GM23338 (cell line): ENCODE results near the gene MAST4. TPM values are rescaled to one million over a fixed set of nuclear protein-coding genes. Genes with fewer than 3 reads are reported as not detected.

Source experiments
- ATAC-seq: fragments of 200-7000 bp; cut with Tn5 transposase; 3 replicates; pipeline ENCODE4 v1.9.1; 2020
- DNase-seq: peaks from one replicate; pipeline ENCODE4 v3.0.0-alpha.2; 2015; ENCODE audit warnings: low spot score
- H2AFZ ChIP-seq: fragments of 200-600 bp; sonication (generic); 2 replicates; pipeline ENCODE4 v1.8.0; 2016; ENCODE audit warnings: antibody characterized with exemption, mild to moderate bottlenecking, moderate library complexity
- H3F3A ChIP-seq: fragments of 200-600 bp; sonication (generic); replicated peaks from 2 replicates; pipeline ENCODE4 v1.8.0; 2017; ENCODE audit warnings: antibody characterized with exemption, mixed run types, low read depth
- H3K27ac ChIP-seq: fragments of 200-600 bp; sonication (generic); 2 replicates; pipeline ENCODE4 v1.6.1; 2016; ENCODE audit warnings: low read depth
- H3K27me3 ChIP-seq: fragments of 200-600 bp; sonication (generic); 2 replicates; pipeline ENCODE4 v1.8.0; 2016; ENCODE audit warnings: mild to moderate bottlenecking, mixed run types, moderate library complexity; ENCODE audit not compliant: insufficient read depth
- H3K36me3 ChIP-seq: fragments of 200-600 bp; sonication (generic); 2 replicates; pipeline ENCODE4 v1.8.0; 2016; ENCODE audit warnings: mild to moderate bottlenecking; ENCODE audit not compliant: insufficient read depth
- H3K4me1 ChIP-seq: fragments of 200-600 bp; sonication (generic); 2 replicates; pipeline ENCODE4 v1.8.0; 2016; ENCODE audit warnings: mild to moderate bottlenecking, moderate library complexity; ENCODE audit not compliant: insufficient read depth
- H3K4me2 ChIP-seq: fragments of 200-600 bp; sonication (generic); 2 replicates; pipeline ENCODE4 v1.7.1; 2017; ENCODE audit warnings: mixed run types
- H3K4me3 ChIP-seq: fragments of 200-600 bp; sonication (generic); 2 replicates; pipeline ENCODE4 v1.6.1; 2016; ENCODE audit warnings: mixed run types
- H3K79me2 ChIP-seq: fragments of 200-600 bp; sonication (generic); replicated peaks from 2 replicates; pipeline ENCODE4 v1.8.0; 2017; ENCODE audit warnings: mild to moderate bottlenecking; ENCODE audit not compliant: insufficient read depth
- H3K9me2 ChIP-seq: fragments of 200-600 bp; sonication (generic); 2 replicates; pipeline ENCODE4 v1.8.0; 2017; ENCODE audit not compliant: insufficient read depth
- H4K20me1 ChIP-seq: fragments of 200-600 bp; sonication (generic); replicated peaks from 2 replicates; pipeline ENCODE4 v1.8.0; 2017; ENCODE audit warnings: mild to moderate bottlenecking; ENCODE audit not compliant: insufficient read depth
- H3K27ac Mint-ChIP-seq: 2 replicates; pipeline ENCODE4 v1.8.0; 2020; ENCODE audit warnings: inconsistent platforms, mild to moderate bottlenecking, moderate library complexity, mixed read lengths
- H3K27me3 Mint-ChIP-seq: 3 replicates; pipeline ENCODE4 v1.8.0; 2022; ENCODE audit warnings: low read depth, mild to moderate bottlenecking, moderate library complexity, mixed read lengths, inconsistent platforms; ENCODE audit not compliant: insufficient read depth, poor library complexity
- H3K36me3 Mint-ChIP-seq: 3 replicates; pipeline ENCODE4 v1.8.0; 2021; ENCODE audit warnings: low read depth, mild to moderate bottlenecking, inconsistent platforms, moderate library complexity, mixed read lengths
- H3K4me1 Mint-ChIP-seq: 3 replicates; pipeline ENCODE4 v1.8.0; 2020; ENCODE audit warnings: mild to moderate bottlenecking, inconsistent platforms, mixed read lengths
- H3K4me3 Mint-ChIP-seq: 3 replicates; pipeline ENCODE4 v1.8.0; 2021; ENCODE audit warnings: moderate library complexity, mild to moderate bottlenecking, inconsistent platforms, mixed read lengths
- H3K9me3 Mint-ChIP-seq: 3 replicates; pipeline ENCODE4 v1.8.0; 2020; ENCODE audit warnings: moderate library complexity, mild to moderate bottlenecking, inconsistent platforms, mixed read lengths
- CREB1 ChIP-seq: fragments of 250-450 bp; sonication (Bioruptor Pico); IDR thresholded peaks from 2 replicates; pipeline ENCODE4 v1.5.0; 2020; ENCODE audit warnings: low read depth, mild to moderate bottlenecking, moderate library complexity
- EZH2 ChIP-seq: fragments of 200-600 bp; sonication (generic); IDR thresholded peaks from one replicate; pipeline ENCODE4 v1.8.0; 2017; ENCODE audit warnings: antibody characterized with exemption, mild to moderate bottlenecking, low read depth; ENCODE audit not compliant: unreplicated experiment
- EZH2phosphoT487 ChIP-seq: fragments of 200-600 bp; sonication (generic); IDR thresholded peaks from one replicate; pipeline ENCODE4 v1.8.1; 2018; ENCODE audit warnings: antibody characterized with exemption; ENCODE audit not compliant: unreplicated experiment
- JUNB ChIP-seq: IDR thresholded peaks from one replicate; pipeline ENCODE4 v1.6.1; 2016; ENCODE audit warnings: antibody characterized with exemption; ENCODE audit not compliant: unreplicated experiment
- NANOG ChIP-seq: IDR thresholded peaks from 2 replicates; pipeline ENCODE4 v1.6.1; 2016; ENCODE audit warnings: antibody characterized with exemption, borderline replicate concordance
- POLR2AphosphoS5 ChIP-seq: IDR thresholded peaks from 2 replicates; pipeline ENCODE4 v1.6.1; 2016; ENCODE audit warnings: antibody characterized with exemption, low read depth
- STAT1 ChIP-seq: IDR thresholded peaks from one replicate; pipeline ENCODE4 v1.6.1; 2016; ENCODE audit warnings: antibody characterized with exemption; ENCODE audit not compliant: unreplicated experiment
- ZNF114 ChIP-seq: fragments of 250-450 bp; sonication (Bioruptor Pico); IDR thresholded peaks from 2 replicates; pipeline ENCODE4 v1.5.0; 2020; ENCODE audit warnings: mild to moderate bottlenecking, moderate library complexity
- ZNF331 ChIP-seq: fragments of 250-450 bp; sonication (Bioruptor Pico); IDR thresholded peaks from 2 replicates; pipeline ENCODE4 v1.5.0; 2020; ENCODE audit warnings: low read depth, mild to moderate bottlenecking, moderate library complexity
- polyA plus RNA-seq: library from polyadenylated mRNA; unstranded; fragments of >200 nt; fragmentation: Nextera tagmentation; extraction: Ambion mirVana; gene quantifications from 2 replicates; pipeline ENCODE4 v1.2.1, GENCODE V29; 2016
- total RNA-seq: library from RNA; depleted of rRNA; stranded (reverse); fragments of >200 nt; shearing (Covaris generic); gene quantifications from 2 replicates; pipeline ENCODE4 v1.2.3, GENCODE V29; 2014
- TF ChIP-seq, protein P1 (sequence below): IDR thresholded peaks from 2 replicates; pipeline ENCODE4 v1.6.1; 2016; ENCODE audit warnings: antibody characterized with exemption
- TF ChIP-seq, protein P2 (sequence below): fragments of 250-450 bp; sonication (Bioruptor Pico); IDR thresholded peaks from 2 replicates; pipeline ENCODE4 v1.5.0; 2020; ENCODE audit warnings: mild to moderate bottlenecking, moderate library complexity
- TF ChIP-seq, protein P3 (sequence below): IDR thresholded peaks from one replicate; pipeline ENCODE4 v1.6.1; 2018; ENCODE audit warnings: antibody characterized with exemption; ENCODE audit not compliant: unreplicated experiment
- TF ChIP-seq, protein P4 (sequence below), 2 experiments: fragments of 200-600 bp in 1 of 2; sonication (generic) in 1 of 2; conservative IDR thresholded peaks; 2 replicates each; pipeline versions ENCODE4 v1.5.1 to v1.6.1; 2016 to 2017; ENCODE audit warnings: antibody characterized with exemption in 2 of 2, low read depth in 2 of 2, mild to moderate bottlenecking in 2 of 2, moderate library complexity in 1 of 2

Gene MAST4
- total and polyA plus RNA-seq, 2 experiments from 2014 or later = 3.6 to 8.5 TPM

DNA sequence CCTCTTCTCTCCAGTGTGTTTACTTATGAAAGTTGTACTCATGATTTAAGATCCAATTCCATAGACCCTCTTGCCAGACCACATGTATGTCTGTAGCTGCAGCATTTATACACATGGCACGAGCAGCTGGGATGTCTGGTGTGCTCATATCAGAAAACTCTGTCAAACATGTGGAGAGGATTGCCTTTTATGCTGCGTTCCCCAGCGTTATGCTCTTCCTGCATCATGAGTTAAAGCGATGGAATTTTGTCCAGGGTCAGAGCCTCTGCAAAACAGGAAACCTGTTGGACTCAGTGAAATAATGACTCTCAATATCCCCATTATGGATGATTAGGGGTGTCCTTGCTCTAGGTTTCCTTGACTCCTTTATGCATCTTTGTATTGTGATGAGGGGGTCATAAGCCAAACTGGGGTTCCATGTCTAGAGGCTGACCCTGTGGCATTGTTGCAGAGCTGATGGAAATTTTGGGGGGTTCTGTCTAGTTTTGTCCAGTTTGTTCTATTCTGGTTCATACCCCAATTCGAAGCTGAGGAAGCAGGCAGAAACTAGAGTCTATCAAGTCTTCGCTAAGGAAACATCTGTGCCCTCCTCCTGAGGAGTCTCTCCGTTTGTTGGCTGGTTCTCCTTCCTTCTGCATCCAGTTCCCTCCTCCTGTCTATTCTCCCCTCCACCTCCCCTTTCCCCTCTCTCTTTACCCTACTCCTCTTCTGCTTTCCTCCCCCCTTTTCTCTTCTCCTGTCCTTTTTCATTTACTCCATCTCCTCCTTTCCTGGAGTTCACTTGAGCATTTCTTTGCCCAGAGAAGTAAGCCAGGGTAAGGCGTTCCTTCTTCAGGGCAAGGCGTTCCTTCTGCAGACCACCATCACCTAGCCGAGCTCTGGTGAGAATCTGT lies 252.8 kb downstream of the MAST4 start:
- Mint-ChIP-seq H3K4me1 (peaks cover 24% of the 10 kb centered on the region; the same call in 2 of the 3 replicates), H3K9me3 (no peaks in the 10 kb centered on the region), H3K4me3 (no peak overlapping the region), H3K27me3 (no peaks in the 10 kb centered on the region), H3K27ac (no peak overlapping the region; the same call in 1 of the 2 replicates), H3K36me3 (no peaks in the 10 kb centered on the region)
- no peak for DNase-seq
- Histone ChIP-seq H3F3A (no peaks in the 10 kb centered on the region), H3K4me2 (no peak overlapping the region), H3K4me1 (peaks cover 5% of the 10 kb centered on the region; the same call in 1 of the 2 replicates), H3K79me2 (no peaks in the 10 kb centered on the region), H3K27me3 (no peaks in the 10 kb centered on the region), H3K9me2 (no peaks in the 10 kb centered on the region), H3K27ac (no peak overlapping the region), H3K4me3 (no peak overlapping the region), H3K36me3 (no peaks in the 10 kb centered on the region), H4K20me1 (no peaks in the 10 kb centered on the region), H2AFZ (no peak overlapping the region)
- TF ChIP-seq, protein P1, sequence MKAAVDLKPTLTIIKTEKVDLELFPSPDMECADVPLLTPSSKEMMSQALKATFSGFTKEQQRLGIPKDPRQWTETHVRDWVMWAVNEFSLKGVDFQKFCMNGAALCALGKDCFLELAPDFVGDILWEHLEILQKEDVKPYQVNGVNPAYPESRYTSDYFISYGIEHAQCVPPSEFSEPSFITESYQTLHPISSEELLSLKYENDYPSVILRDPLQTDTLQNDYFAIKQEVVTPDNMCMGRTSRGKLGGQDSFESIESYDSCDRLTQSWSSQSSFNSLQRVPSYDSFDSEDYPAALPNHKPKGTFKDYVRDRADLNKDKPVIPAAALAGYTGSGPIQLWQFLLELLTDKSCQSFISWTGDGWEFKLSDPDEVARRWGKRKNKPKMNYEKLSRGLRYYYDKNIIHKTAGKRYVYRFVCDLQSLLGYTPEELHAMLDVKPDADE = no peak
- TF ChIP-seq ZNF331 (CRISPR knock-in tag) = no peak
- no peak for TF ChIP-seq STAT1
- TF ChIP-seq ZNF114 (CRISPR knock-in tag) = no peak
- TF ChIP-seq, protein P2, sequence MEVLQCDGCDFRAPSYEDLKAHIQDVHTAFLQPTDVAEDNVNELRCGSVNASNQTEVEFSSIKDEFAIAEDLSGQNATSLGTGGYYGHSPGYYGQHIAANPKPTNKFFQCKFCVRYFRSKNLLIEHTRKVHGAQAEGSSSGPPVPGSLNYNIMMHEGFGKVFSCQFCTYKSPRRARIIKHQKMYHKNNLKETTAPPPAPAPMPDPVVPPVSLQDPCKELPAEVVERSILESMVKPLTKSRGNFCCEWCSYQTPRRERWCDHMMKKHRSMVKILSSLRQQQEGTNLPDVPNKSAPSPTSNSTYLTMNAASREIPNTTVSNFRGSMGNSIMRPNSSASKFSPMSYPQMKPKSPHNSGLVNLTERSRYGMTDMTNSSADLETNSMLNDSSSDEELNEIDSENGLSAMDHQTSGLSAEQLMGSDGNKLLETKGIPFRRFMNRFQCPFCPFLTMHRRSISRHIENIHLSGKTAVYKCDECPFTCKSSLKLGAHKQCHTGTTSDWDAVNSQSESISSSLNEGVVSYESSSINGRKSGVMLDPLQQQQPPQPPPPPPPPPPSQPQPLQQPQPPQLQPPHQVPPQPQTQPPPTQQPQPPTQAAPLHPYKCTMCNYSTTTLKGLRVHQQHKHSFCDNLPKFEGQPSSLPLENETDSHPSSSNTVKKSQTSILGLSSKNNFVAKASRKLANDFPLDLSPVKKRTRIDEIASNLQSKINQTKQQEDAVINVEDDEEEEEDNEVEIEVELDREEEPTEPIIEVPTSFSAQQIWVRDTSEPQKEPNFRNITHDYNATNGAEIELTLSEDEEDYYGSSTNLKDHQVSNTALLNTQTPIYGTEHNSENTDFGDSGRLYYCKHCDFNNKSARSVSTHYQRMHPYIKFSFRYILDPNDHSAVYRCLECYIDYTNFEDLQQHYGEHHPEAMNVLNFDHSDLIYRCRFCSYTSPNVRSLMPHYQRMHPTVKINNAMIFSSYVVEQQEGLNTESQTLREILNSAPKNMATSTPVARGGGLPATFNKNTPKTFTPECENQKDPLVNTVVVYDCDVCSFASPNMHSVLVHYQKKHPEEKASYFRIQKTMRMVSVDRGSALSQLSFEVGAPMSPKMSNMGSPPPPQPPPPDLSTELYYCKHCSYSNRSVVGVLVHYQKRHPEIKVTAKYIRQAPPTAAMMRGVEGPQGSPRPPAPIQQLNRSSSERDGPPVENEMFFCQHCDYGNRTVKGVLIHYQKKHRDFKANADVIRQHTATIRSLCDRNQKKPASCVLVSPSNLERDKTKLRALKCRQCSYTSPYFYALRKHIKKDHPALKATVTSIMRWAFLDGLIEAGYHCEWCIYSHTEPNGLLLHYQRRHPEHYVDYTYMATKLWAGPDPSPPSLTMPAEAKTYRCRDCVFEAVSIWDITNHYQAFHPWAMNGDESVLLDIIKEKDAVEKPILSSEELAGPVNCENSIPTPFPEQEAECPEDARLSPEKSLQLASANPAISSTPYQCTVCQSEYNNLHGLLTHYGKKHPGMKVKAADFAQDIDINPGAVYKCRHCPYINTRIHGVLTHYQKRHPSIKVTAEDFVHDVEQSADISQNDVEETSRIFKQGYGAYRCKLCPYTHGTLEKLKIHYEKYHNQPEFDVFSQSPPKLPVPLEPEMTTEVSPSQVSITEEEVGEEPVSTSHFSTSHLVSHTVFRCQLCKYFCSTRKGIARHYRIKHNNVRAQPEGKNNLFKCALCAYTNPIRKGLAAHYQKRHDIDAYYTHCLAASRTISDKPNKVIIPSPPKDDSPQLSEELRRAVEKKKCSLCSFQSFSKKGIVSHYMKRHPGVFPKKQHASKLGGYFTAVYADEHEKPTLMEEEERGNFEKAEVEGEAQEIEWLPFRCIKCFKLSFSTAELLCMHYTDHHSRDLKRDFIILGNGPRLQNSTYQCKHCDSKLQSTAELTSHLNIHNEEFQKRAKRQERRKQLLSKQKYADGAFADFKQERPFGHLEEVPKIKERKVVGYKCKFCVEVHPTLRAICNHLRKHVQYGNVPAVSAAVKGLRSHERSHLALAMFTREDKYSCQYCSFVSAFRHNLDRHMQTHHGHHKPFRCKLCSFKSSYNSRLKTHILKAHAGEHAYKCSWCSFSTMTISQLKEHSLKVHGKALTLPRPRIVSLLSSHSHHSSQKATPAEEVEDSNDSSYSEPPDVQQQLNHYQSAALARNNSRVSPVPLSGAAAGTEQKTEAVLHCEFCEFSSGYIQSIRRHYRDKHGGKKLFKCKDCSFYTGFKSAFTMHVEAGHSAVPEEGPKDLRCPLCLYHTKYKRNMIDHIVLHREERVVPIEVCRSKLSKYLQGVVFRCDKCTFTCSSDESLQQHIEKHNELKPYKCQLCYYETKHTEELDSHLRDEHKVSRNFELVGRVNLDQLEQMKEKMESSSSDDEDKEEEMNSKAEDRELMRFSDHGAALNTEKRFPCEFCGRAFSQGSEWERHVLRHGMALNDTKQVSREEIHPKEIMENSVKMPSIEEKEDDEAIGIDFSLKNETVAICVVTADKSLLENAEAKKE = no peak
- TF ChIP-seq, protein P3, sequence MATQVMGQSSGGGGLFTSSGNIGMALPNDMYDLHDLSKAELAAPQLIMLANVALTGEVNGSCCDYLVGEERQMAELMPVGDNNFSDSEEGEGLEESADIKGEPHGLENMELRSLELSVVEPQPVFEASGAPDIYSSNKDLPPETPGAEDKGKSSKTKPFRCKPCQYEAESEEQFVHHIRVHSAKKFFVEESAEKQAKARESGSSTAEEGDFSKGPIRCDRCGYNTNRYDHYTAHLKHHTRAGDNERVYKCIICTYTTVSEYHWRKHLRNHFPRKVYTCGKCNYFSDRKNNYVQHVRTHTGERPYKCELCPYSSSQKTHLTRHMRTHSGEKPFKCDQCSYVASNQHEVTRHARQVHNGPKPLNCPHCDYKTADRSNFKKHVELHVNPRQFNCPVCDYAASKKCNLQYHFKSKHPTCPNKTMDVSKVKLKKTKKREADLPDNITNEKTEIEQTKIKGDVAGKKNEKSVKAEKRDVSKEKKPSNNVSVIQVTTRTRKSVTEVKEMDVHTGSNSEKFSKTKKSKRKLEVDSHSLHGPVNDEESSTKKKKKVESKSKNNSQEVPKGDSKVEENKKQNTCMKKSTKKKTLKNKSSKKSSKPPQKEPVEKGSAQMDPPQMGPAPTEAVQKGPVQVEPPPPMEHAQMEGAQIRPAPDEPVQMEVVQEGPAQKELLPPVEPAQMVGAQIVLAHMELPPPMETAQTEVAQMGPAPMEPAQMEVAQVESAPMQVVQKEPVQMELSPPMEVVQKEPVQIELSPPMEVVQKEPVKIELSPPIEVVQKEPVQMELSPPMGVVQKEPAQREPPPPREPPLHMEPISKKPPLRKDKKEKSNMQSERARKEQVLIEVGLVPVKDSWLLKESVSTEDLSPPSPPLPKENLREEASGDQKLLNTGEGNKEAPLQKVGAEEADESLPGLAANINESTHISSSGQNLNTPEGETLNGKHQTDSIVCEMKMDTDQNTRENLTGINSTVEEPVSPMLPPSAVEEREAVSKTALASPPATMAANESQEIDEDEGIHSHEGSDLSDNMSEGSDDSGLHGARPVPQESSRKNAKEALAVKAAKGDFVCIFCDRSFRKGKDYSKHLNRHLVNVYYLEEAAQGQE = no peak
- TF ChIP-seq, protein P4, sequence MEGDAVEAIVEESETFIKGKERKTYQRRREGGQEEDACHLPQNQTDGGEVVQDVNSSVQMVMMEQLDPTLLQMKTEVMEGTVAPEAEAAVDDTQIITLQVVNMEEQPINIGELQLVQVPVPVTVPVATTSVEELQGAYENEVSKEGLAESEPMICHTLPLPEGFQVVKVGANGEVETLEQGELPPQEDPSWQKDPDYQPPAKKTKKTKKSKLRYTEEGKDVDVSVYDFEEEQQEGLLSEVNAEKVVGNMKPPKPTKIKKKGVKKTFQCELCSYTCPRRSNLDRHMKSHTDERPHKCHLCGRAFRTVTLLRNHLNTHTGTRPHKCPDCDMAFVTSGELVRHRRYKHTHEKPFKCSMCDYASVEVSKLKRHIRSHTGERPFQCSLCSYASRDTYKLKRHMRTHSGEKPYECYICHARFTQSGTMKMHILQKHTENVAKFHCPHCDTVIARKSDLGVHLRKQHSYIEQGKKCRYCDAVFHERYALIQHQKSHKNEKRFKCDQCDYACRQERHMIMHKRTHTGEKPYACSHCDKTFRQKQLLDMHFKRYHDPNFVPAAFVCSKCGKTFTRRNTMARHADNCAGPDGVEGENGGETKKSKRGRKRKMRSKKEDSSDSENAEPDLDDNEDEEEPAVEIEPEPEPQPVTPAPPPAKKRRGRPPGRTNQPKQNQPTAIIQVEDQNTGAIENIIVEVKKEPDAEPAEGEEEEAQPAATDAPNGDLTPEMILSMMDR (conservative IDR thresholded peaks at IDR 0.05; ENCODE audit: low read depth in 2 of 2) = no peak
- TF ChIP-seq EZH2 = no peak
- no peak for TF ChIP-seq EZH2phosphoT487
- TF ChIP-seq NANOG = no peak
- no peak for TF ChIP-seq POLR2AphosphoS5
- TF ChIP-seq JUNB = no peak
- no peak for TF ChIP-seq CREB1 (CRISPR knock-in tag)
- no peak for ATAC-seq
